GM06990 (cell line): ENCODE measurements around the gene NTM.
"Not testable (repeated sequence)": the region's sequence is repeated elsewhere in the genome, so short reads cannot be mapped to it uniquely, and the experiment has no call there.

Experiments
- DNase-seq: peaks from one replicate; pipeline ENCODE4 v3.0.0-alpha.2; 2011; ENCODE audit not compliant: insufficient read length; ENCODE audit errors: extremely low read depth
- H3K27me3 ChIP-seq: replicated peaks from 2 replicates; pipeline ENCODE4 v1.6.0; 2011; ENCODE audit warnings: low read length; ENCODE audit not compliant: control insufficient read depth, insufficient read depth
- H3K36me3 ChIP-seq: 2 replicates; pipeline ENCODE4 v1.5.1; 2011; ENCODE audit warnings: low read length; ENCODE audit not compliant: control insufficient read depth, insufficient read depth
- H3K4me3 ChIP-seq: replicated peaks from 2 replicates; pipeline ENCODE4 v1.5.1; 2011; ENCODE audit warnings: low read depth, mild to moderate bottlenecking, control low read depth, low read length
- TF ChIP-seq, protein P1 (sequence below): IDR thresholded peaks from 2 replicates; pipeline ENCODE4 v1.5.1; 2011; ENCODE audit warnings: low read length, control low read depth, mild to moderate bottlenecking, inconsistent platforms; ENCODE audit not compliant: insufficient read depth, poor library complexity, severe bottlenecking

NTM gene

DNA sequence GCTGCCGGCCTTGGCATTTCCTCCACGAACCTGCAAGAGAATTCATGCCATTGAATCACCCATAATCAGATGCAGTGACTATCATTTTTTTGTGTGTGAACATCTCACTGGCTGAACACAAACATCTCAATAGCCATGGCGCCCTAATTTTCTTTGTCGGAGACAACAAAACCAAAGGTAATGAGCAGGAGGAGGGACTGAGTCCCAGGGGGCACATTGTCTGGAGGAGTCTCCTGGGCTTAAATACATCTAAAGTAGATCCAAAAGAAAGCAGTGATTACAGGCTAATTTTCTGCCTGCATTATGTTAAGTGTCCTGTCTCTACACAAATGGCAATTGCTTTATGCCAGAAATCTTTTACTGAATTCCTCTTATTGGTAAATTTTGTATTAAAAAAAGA is 113.5 kb downstream of the NTM start:
- Histone ChIP-seq H3K36me3 (no peaks in the 10 kb centered on the region), H3K4me3 (no peak overlapping the region), H3K27me3 (no peaks in the 10 kb centered on the region)
- DNase-seq = no peak
- TF ChIP-seq, protein P1, sequence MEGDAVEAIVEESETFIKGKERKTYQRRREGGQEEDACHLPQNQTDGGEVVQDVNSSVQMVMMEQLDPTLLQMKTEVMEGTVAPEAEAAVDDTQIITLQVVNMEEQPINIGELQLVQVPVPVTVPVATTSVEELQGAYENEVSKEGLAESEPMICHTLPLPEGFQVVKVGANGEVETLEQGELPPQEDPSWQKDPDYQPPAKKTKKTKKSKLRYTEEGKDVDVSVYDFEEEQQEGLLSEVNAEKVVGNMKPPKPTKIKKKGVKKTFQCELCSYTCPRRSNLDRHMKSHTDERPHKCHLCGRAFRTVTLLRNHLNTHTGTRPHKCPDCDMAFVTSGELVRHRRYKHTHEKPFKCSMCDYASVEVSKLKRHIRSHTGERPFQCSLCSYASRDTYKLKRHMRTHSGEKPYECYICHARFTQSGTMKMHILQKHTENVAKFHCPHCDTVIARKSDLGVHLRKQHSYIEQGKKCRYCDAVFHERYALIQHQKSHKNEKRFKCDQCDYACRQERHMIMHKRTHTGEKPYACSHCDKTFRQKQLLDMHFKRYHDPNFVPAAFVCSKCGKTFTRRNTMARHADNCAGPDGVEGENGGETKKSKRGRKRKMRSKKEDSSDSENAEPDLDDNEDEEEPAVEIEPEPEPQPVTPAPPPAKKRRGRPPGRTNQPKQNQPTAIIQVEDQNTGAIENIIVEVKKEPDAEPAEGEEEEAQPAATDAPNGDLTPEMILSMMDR = no peak

DNA sequence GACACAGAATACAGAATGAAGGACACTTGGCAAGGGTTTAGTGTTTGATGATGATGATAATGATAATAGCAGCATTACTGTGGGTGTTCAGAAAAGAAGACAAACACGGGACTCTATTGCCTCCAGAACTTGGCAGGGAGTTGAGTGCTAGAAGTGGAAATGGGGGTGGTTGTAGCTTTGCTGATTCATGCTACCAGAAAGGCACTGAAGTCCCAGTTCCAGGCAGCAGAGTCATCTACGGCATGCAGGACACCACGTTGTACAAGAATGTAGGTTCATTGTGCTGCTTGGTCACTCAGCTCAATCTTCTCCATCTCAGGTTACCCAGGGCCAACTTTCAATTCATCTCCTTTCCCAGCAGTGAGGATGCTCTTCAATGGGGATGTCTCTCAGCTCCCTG is 115.7 kb downstream of the NTM start:
- no peaks in the 10 kb centered on the region for H3K36me3 ChIP-seq
- no peak overlapping the region for H3K4me3 ChIP-seq
- DNase-seq = no peak
- TF ChIP-seq, protein P1 = no peak
- H3K27me3 ChIP-seq = no peaks in the 10 kb centered on the region

DNA sequence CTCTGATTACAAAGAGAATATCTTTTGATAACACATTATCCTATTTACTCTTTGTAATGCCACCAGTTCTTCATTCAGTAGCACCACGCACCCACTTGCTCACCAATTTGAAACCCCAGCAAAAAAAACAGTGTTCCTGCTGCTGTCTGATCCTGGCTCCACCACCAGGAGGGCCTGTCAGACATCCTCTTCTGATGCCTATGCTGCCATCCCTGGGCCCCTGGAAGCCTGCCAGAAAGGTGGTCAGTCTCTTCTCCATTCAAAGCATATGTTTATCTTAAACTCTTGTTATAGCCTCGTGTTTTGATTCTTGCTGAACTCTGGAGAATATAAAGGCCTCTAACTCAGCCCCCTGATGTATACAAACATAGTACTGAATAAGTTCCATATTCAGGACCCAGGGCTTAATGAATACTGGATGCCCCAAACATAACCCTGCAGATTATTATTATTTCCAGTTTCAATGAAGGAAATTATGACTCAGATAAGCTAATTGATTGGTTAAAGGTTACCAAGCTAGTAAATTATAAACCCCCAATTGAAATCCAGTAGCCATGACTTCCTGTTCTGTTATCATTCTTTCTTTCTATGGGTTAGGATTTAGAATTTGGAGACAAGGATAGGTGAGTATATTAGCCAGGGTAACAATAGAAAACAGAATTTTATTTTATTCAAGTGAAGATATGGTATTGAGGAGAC is 116.7 kb downstream of the NTM start:
- no peak for DNase-seq
- peaks cover 1% of the 10 kb centered on the region; the same call in 1 of the 2 replicates for H3K27me3 ChIP-seq
- H3K36me3 ChIP-seq = no peaks in the 10 kb centered on the region
- TF ChIP-seq, protein P1 = no peak
- H3K4me3 ChIP-seq = no peak overlapping the region

DNA sequence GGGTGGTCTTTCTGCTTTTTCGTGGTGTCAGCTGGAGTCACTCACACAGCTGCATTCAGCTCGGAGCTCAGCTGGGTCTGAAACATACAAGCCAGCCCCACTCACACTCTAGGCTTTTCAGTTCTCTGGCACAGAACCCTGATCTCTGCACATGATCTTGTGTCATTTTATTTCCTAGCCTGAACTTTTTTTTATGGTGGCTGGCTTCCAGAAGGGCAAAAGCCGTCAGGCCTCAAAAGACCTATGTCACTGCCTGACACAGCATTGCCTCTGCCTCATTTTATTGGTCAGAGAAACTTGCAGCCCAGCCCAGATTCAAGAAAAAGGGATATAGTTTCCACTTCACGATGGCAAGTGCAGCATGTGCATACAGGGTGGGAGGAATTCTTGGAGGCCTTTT is 117.8 kb downstream of the NTM start:
- Histone ChIP-seq H3K36me3 (no peaks in the 10 kb centered on the region), H3K27me3 (peaks cover 1% of the 10 kb centered on the region; the same call in 1 of the 2 replicates), H3K4me3 (no peak overlapping the region)
- TF ChIP-seq, protein P1 = no peak
- no peak for DNase-seq

DNA sequence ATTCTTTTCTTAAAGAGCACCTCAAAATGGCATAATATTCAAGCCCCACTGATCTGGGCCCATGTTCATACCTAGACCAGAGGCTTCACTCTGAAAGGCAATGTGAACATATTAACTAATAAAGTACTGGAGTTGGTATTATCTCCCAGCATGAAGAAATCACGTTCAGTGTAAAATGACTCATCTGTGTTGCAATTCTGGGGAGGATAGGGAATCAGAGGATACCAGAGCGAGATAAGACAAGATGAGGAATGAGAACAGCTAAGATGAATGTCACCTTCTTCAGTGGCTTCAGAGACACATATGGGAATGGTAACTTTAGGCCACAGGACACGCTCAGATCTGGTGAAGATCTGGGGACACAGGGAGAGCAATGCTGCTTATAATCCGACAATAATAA is 121.1 kb downstream of the NTM start:
- Histone ChIP-seq H3K4me3 (no peak overlapping the region), H3K36me3 (no peaks in the 10 kb centered on the region), H3K27me3 (peaks cover 3% of the 10 kb centered on the region)
- no peak for DNase-seq
- TF ChIP-seq, protein P1 = no peak

DNA sequence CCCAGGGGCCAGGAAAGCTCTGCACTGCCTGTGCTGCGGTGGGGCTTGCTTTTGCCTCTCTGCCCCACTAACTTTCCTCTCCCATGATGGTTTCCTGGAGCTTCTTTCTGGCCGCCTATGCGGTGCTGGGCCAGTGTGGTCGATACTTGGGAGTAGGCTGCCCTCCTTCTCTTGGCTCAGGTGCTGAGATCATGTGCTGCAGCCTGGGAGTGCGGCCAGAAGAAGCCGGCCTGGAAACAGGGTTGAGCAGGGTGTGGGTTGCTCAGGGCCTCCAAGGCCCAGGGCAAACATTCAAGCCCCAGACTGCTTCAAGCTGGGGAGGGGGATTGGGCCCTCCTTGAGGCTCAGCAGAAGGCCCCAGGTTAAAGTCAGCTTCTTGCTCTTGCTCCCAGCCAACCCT is 125.0 kb downstream of the NTM start:
- H3K4me3 ChIP-seq = no peak overlapping the region
- peaks cover 4% of the 10 kb centered on the region for H3K27me3 ChIP-seq
- no peak for DNase-seq
- H3K36me3 ChIP-seq = no peaks in the 10 kb centered on the region
- TF ChIP-seq, protein P1 = no peak

DNA sequence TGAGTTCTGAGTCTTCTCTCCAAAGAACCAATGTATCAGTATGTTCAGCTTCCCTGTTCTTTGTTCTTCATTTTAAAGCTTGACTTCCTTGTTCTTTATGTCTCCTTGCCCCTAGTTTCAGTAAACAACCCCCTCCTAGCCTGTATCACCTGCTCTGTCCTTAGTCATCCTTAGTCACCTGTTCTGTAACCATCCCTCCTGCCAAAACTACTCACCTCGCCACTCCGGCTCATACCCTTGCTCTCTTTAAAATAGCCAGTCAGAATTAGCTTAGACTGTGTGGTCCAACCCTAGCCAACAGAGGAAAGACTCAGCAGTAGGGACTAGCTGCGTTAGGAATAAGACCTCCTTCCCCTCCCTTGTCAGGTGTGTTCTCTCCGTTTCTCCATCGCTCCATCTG is 127.3 kb downstream of the NTM start:
- not testable (repeated sequence) for H3K36me3 ChIP-seq, H3K4me3 ChIP-seq, DNase-seq, H3K27me3 ChIP-seq
